Measurements from ENCODE around the gene SLC2A13. TPM values are rescaled to one million over a fixed set of nuclear protein-coding genes. Genes with fewer than 3 reads are reported as not detected.
"Not testable (repeated sequence)": the region's sequence is repeated elsewhere in the genome, so short reads cannot be mapped to it uniquely, and the experiment has no call there.

The SLC2A13 gene
- total and polyA plus RNA-seq, 10 of the 15 experiments (the other 5 are each of a cell fraction or from before 2014, with no cell fraction given) = 0.05 to 3.7 (median 0.25) TPM

DNA sequence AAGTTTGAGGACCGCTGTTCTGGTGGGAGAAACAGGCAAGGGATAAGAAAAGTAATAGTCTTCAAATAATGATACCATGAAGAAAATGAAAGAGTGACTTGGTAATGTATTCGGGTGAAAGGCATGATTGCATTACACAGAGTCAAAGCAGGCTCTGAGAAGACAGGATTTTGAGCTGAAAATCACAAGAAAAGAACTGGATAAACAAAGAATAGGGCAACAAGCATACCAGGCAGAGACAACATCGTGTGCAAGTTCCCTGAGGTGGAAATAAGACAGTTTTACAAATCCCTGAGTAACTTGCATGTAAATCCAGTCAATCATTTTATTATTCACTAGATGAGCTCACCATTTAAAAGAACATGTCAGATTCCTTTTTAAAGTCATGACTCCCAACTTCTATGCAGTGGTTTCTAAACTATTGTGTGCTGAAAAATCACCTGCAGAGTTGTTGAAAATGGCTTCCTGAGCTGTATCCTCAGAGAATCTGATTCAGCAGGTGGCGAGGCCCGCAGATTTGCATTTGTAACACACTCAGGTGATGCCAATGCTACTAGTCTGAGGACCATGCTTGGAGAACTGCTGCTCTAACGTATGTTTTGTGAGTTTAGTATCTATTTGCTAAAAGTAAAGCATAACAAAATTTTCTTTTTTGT is 353.3 kb downstream of the SLC2A13 start (continued):
- TF ChIP-seq, protein P1, sequence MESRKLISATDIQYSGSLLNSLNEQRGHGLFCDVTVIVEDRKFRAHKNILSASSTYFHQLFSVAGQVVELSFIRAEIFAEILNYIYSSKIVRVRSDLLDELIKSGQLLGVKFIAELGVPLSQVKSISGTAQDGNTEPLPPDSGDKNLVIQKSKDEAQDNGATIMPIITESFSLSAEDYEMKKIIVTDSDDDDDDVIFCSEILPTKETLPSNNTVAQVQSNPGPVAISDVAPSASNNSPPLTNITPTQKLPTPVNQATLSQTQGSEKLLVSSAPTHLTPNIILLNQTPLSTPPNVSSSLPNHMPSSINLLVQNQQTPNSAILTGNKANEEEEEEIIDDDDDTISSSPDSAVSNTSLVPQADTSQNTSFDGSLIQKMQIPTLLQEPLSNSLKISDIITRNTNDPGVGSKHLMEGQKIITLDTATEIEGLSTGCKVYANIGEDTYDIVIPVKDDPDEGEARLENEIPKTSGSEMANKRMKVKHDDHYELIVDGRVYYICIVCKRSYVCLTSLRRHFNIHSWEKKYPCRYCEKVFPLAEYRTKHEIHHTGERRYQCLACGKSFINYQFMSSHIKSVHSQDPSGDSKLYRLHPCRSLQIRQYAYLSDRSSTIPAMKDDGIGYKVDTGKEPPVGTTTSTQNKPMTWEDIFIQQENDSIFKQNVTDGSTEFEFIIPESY (IDR thresholded peaks at IDR 0.05) = no peak
- TF ChIP-seq MTA2 (IDR thresholded peaks at IDR 0.05; ENCODE audit: low read depth) = no peak
- no peak for TF ChIP-seq NRF1 (conservative IDR thresholded peaks at IDR 0.05; ENCODE audit: low read depth, low read length)
- no peak for TF ChIP-seq TAF1 (IDR thresholded peaks at IDR 0.05; ENCODE audit: borderline replicate concordance, low read depth, low read length)
- TF ChIP-seq, protein P2, sequence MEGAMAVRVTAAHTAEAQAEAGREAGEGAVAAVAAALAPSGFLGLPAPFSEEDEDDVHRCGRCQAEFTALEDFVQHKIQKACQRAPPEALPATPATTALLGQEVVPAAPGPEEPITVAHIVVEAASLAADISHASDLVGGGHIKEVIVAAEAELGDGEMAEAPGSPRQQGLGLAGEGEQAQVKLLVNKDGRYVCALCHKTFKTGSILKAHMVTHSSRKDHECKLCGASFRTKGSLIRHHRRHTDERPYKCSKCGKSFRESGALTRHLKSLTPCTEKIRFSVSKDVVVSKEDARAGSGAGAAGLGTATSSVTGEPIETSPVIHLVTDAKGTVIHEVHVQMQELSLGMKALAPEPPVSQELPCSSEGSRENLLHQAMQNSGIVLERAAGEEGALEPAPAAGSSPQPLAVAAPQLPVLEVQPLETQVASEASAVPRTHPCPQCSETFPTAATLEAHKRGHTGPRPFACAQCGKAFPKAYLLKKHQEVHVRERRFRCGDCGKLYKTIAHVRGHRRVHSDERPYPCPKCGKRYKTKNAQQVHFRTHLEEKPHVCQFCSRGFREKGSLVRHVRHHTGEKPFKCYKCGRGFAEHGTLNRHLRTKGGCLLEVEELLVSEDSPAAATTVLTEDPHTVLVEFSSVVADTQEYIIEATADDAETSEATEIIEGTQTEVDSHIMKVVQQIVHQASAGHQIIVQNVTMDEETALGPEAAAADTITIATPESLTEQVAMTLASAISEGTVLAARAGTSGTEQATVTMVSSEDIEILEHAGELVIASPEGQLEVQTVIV (IDR thresholded peaks at IDR 0.05; ENCODE audit: borderline replicate concordance, partially characterized antibody) = no peak
- no peak for TF ChIP-seq ZBTB40 (IDR thresholded peaks at IDR 0.05; ENCODE audit: borderline replicate concordance)
- TF ChIP-seq CBFB (IDR thresholded peaks at IDR 0.05; ENCODE audit: low read depth) = no peak
- TF ChIP-seq ZNF592 (IDR thresholded peaks at IDR 0.05) = no peak

DNA sequence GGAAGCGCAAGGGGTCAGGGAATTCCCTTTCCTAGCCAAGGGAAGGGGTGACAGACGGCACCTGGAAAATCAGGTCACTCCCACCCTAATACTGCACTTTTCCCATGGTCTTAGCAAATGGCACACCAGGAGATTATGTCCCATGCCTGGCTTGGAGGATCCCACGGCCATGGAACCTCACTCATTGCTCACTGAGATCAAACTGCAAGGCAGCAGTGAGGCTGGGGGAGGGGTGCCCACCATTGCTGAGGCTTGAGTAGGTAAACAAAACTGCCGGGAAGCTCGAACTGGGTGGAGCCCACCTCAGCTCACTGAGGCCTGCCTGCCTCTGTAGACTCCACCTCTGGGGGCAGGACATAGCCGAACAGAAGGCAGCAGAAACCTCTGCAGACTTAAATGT is 359.7 kb downstream of the SLC2A13 start:
- H3K4me3 ChIP-seq; RAD21 ChIA-PET (ENCODE audit: unreplicated experiment); H3K4me1 ChIP-seq (ENCODE audit: control insufficient read depth, insufficient read depth, low read length); SMC1A ChIA-PET (ENCODE audit: uncharacterized antibody, unreplicated experiment); intact Hi-C loops (cut with micrococcal nuclease; ENCODE audit: unreplicated experiment); H3K9ac ChIP-seq (ENCODE audit: control insufficient read depth, insufficient read depth, low read length); H3K4me2 ChIP-seq (ENCODE audit: control insufficient read depth, insufficient read depth); H4K20me1 ChIP-seq (ENCODE audit: control insufficient read depth, insufficient read depth); POLR2A ChIA-PET; H3K27me3 ChIP-seq (replicated peaks in 1 of 2; ENCODE audit: control insufficient read depth in 2 of 2, insufficient read depth in 2 of 2, low read length in 1 of 2); H2AFZ ChIP-seq (ENCODE audit: control insufficient read depth, low read depth, low read length); H3K36me3 ChIP-seq (ENCODE audit: control insufficient read depth in 2 of 2, insufficient read depth in 2 of 2, low read length in 1 of 2); in situ Hi-C loops (cut with MboI); H3K27ac ChIP-seq (ENCODE audit: control insufficient read depth, insufficient read depth); DNase-seq (ENCODE audit: low read depth, low spot score); BruUV-seq (replicated peaks); ATAC-seq; FAIRE-seq; H3K79me2 ChIP-seq (ENCODE audit: control insufficient read depth, insufficient read depth, low read length); CTCF ChIA-PET; H3K9me3 ChIP-seq (replicated peaks; ENCODE audit: control insufficient read depth, insufficient read depth, low read length): not testable (repeated sequence)
- WGBS (ENCODE audit: insufficient coverage, insufficient replicate concordance, low lambda C conversion rate, missing lambda C conversion rate) = 65% methylated on average over 6 of the region's 6 CpGs

All from GM12878 (cell line).